NAMALWA (cell line): ENCODE data around the gene MAGEB4.
A peak's percentile ranks its signal among the peaks of the same experiment; 100 is the strongest.
"Not testable (repeated sequence)": the region's sequence is repeated elsewhere in the genome, so short reads cannot be mapped to it uniquely, and the experiment has no call there.

ENCODE experiments used
- DNase-seq: peaks from one replicate; pipeline ENCODE4 v3.0.0-alpha.2; 2015; ENCODE audit warnings: low spot score

MAGEB4 gene

DNA sequence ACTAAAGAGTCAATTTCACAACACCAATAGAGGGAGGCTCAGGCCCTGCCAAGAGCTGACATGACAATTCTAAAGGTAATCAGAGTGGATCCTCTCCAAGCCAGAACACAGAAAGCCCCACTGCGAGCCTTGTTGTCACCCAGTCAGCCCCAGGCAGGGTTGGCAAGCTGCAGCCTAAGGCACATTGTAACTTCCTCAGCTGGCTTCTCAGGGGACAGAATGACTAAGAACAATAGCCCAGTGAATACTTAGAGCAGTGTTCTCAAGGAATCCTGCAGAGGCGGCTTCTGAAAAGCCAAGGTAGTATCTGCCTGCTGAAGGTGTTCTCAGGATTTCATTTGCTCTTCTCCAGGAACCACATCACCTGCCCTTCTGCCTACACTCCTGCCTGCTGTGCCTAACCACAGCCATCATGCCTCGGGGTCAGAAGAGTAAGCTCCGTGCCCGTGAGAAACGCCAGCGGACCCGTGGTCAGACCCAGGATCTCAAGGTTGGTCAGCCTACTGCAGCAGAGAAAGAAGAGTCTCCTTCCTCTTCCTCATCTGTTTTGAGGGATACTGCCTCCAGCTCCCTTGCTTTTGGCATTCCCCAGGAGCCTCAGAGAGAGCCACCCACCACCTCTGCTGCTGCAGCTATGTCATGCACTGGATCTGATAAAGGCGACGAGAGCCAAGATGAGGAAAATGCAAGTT lies at the start of gene MAGEB4:
Gene MAGEB4 (plus strand): TSS at position 277 of the 692 bp plus-strand sequence. CDS start 136 bp downstream, at position 413.
- no peak for DNase-seq

DNA sequence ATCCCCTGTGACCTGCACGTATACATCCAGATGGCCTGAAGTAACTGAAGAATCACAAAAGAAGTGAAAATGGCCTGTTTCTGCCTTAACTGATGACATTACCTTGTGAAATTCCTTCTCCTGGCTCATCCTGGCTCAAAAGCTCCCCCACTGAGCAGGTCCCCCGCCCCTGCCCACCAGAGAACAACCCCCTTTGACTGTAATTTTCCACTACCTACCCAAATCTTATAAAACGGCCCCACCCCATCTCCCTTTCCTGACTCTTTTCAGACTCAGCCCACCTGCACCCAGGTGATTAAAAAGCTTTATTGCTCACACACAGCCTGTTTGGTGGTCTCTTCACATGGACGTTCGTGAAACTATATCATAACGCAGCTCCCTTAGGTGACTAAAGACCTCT lies 47.9 kb upstream of the MAGEB4 start:
- DNase-seq = not testable (repeated sequence)

GRCh38 chrX:30196322-30196721 lies 45.5 kb upstream of the MAGEB4 start:
- peak; percentile 16 for DNase-seq

DNA sequence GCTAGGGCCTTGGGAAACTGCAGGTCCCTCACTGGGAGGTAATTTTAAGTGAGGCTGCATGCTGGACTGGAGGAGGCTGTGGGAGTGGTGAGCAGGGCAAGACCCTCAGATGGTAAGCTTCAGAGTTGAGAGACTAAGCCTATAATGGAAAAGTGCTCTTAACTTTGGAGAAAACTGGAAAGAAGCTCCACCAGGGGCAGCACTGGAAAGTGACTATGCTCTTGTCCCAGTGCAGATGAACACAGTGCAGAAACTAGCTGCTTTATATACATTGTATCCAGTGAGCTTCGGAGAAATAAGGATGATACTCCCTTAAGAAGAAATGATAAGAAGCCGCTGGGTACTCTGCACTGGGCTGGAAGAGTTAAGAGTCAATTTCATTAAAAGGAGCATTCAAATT lies 29.6 kb upstream of the MAGEB4 start:
- DNase-seq = no peak

- no peak for DNase-seq
Observed at GRCh38 chrX:30215357-30215843, 26.4 kb upstream of the MAGEB4 start, which contains the start of gene MAGEB2. Gene MAGEB2, plus strand, starts transcription at chrX:30215563. Its CDS starts 3,018 bp downstream, at chrX:30218581.

DNA sequence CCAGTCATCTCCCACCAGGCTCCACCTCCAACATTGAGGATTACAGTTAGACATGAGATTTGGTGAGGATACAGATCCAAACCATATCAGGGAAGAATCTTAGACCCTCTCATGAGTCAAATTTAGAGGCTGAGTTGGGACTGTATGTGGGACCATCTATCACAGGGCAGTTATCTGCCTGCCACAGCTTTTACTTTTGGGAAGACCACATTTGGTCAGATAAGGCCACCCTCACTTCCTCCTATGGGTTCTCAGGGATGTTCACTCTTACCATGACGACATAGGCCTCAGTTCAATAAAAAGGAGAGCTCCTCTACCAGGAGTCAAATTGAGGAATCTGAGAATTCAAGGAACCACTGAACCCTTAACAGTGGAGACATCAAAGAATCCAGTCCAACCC lies 24.3 kb upstream of the MAGEB4 start:
- no peak for DNase-seq

GRCh38 chrX:30219372-30219771 lies 22.4 kb upstream of the MAGEB4 start:
- DNase-seq = no peak

GRCh38 chrX:30220661-30221060 lies 21.1 kb upstream of the MAGEB4 start:
- DNase-seq = no peak

GRCh38 chrX:30224536-30224935 lies 17.3 kb upstream of the MAGEB4 start:
- DNase-seq = no peak

GRCh38 chrX:30228526-30228925 lies 13.3 kb upstream of the MAGEB4 start:
- no peak for DNase-seq

- DNase-seq = no peak
Observed at GRCh38 chrX:30230395-30230794, 11.4 kb upstream of the MAGEB4 start, which contains the start of gene MAGEB3. Gene MAGEB3, plus strand, starts transcription at chrX:30230657. Its CDS starts 5,268 bp downstream, at chrX:30235925.

GRCh38 chrX:30246769-30247489 lies 5.1 kb downstream of the MAGEB4 start, which contains the start of gene MAGEB1:
Gene MAGEB1, plus strand, starts transcription at chrX:30247146. Its CDS starts 3,348 bp downstream, at chrX:30250494.
- DNase-seq = no peak

GRCh38 chrX:30248854-30249253 lies 7.1 kb downstream of the MAGEB4 start:
- no peak for DNase-seq

GRCh38 chrX:30253257-30253656 lies 11.5 kb downstream of the MAGEB4 start:
- no peak for DNase-seq

GRCh38 chrX:30259927-30260326 lies 18.1 kb downstream of the MAGEB4 start:
- no peak for DNase-seq

DNA sequence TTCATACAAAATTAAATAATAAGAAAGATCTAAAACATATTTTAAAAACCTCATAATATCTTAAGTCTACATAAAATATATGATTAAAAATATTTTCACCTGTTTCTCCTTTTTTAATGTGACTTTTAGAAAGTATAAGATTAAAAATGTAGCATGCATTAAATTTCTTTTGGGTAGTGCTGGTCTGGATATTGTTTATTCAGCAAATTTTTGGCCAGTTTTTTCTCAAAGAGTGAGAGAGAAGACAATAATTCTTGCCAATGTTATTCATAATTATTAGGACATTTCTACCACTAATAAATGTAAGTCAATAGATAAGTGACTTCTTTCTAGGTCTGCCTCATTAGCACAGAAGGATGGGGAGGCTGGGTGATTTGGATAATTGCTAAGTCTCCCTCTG lies 19.2 kb downstream of the MAGEB4 start:
- no peak for DNase-seq

GRCh38 chrX:30262763-30263162 lies 21.0 kb downstream of the MAGEB4 start:
- DNase-seq = no peak

- no peak for DNase-seq
Observed at GRCh38 chrX:30270639-30271038, 28.8 kb downstream of the MAGEB4 start.

DNA sequence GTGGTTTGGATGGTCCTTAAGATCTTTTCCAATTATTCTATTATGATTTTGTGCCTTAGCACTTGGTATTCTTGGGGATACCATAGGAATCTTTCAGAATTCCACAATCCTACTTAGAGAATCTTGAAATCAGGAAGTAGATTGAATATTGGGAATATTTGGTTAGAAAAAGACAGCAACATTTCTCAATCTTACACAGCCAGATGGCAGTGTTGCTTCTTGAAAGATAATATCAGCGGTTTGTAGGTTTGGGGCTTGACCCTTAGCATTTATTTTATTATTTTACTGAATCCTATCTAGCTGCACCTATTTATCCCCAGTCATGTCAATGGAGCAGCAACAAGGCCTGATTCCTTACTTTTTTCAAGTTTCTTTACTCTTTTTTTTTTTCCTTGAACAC lies 33.7 kb downstream of the MAGEB4 start:
- DNase-seq = peak; percentile 3

- no peak for DNase-seq
Observed at GRCh38 chrX:30278365-30278764, 36.6 kb downstream of the MAGEB4 start.

GRCh38 chrX:30280428-30280827 lies 38.6 kb downstream of the MAGEB4 start:
- DNase-seq = no peak

- no peak for DNase-seq
Observed at GRCh38 chrX:30282527-30282926, 40.7 kb downstream of the MAGEB4 start.
